ENCODE measurements around the gene TRIM2. TPM values are rescaled to one million over a fixed set of nuclear protein-coding genes. Genes with fewer than 3 reads are reported as not detected.

TRIM2 gene
- total and polyA plus RNA-seq, 2 of the 8 experiments (the other 6 are each of a cell fraction or from before 2014, with no cell fraction given), result 34.0 to 59.8 TPM

GRCh38 chr4:153160821-153161220 lies 43.4 kb upstream of the TRIM2 start:
- Histone ChIP-seq H3K18ac (ENCODE audit: extremely low read depth, low read length) (no peak overlapping the region), H3K14ac (ENCODE audit: insufficient read length) (no peak overlapping the region), H2AK5ac (ENCODE audit: low read depth, low read length) (no peak overlapping the region), H3K9ac (replicated peaks in 1 of 4; ENCODE audit: extremely low read depth in 1 of 4, low read depth in 3 of 4, low read length in 3 of 4) (no peak overlapping the region), H4K20me1 (replicated peaks in 1 of 2; ENCODE audit: control insufficient read depth in 1 of 2, insufficient read depth in 2 of 2, low read length in 2 of 2) (no peaks in the 10 kb centered on the region), H3K36me3 (ENCODE audit: control insufficient read depth in 2 of 4, insufficient read depth in 4 of 4, low read length in 3 of 4) (no peaks in the 10 kb centered on the region), H3K9me3 (ENCODE audit: insufficient read depth in 2 of 2, low read depth in 1 of 2, low read length in 1 of 2) (no peaks in the 10 kb centered on the region), H4K8ac (ENCODE audit: extremely low read depth, insufficient read depth, low read length) (no peak overlapping the region), H4K5ac (ENCODE audit: insufficient read length, low read depth, low read length) (no peak overlapping the region), H3K4me3 (ENCODE audit: extremely low read depth in 1 of 4, insufficient read depth in 2 of 4, low read depth in 3 of 4, low read length in 4 of 4) (no peak overlapping the region), H3K23ac (ENCODE audit: insufficient read length) (no peak overlapping the region), H3K23me2 (ENCODE audit: low read depth, low read length) (no peaks in the 10 kb centered on the region), H3K4ac (replicated peaks; ENCODE audit: insufficient read length, low read depth, low read length) (no peak overlapping the region), H3K79me2 (ENCODE audit: control insufficient read depth in 1 of 2, insufficient read depth in 2 of 2, low read length in 2 of 2) (no peaks in the 10 kb centered on the region), H3K56ac (replicated peaks; ENCODE audit: insufficient read length, low read depth, low read length) (no peak overlapping the region), H3K27me3 (replicated peaks in 1 of 4; ENCODE audit: control insufficient read depth in 3 of 4, extremely low read depth in 1 of 4, insufficient read depth in 3 of 4, low read length in 3 of 4) (peaks cover 0 to 8% (median 2%) of the 10 kb centered on the region in 4 experiments; a peak in 4 of 7 replicates), H2BK20ac (ENCODE audit: low read length) (no peak overlapping the region), H2BK15ac (ENCODE audit: low read length) (no peak overlapping the region), H3K4me1 (replicated peaks in 1 of 4; ENCODE audit: control insufficient read depth in 3 of 4, insufficient read depth in 4 of 4, low read length in 3 of 4) (peaks cover 3 to 6% (median 5%) of the 10 kb centered on the region in 4 experiments; a peak in 4 of 7 replicates), H3K27ac (ENCODE audit: low read depth, low read length) (no peak overlapping the region), H2BK120ac (replicated peaks; ENCODE audit: low read depth, low read length) (no peak overlapping the region), H4K91ac (replicated peaks; ENCODE audit: insufficient read length, low read length) (no peak overlapping the region), H2BK12ac (ENCODE audit: low read depth, low read length) (no peak overlapping the region), H3K4me2 (ENCODE audit: insufficient read depth in 1 of 2, low read depth in 2 of 2, low read length in 2 of 2) (no peak overlapping the region), H3K79me1 (ENCODE audit: low read depth, low read length) (no peaks in the 10 kb centered on the region), H2BK5ac (ENCODE audit: low read depth, low read length) (no peak overlapping the region), H2AFZ (ENCODE audit: low read length) (no peak overlapping the region)
- ChIA-PET CTCF (ENCODE audit: partially characterized antibody) (interaction anchor here (0.9 to 7.4 kb wide), 12 partner anchors 10 to 371 kb away, joined by 3 to 53 read pairs (median 4); partner anchors contain the start of gene TRIM2), POLR2A (ENCODE audit: partially characterized antibody) (no interaction called here)
- DNase-seq (ENCODE audit: low read depth in 1 of 2, low spot score in 2 of 2) (no peak), FAIRE-seq (no peak)
- WGBS, 2 experiments (ENCODE audit: extremely low coverage in 1 of 2, insufficient coverage in 1 of 2, insufficient read length in 1 of 2, insufficient replicate concordance in 2 of 2, low coverage in 1 of 2, low lambda C conversion rate in 2 of 2, missing lambda C conversion rate in 1 of 2), result 94% methylated on average over 4 of the region's 4 CpGs; no CpG with 5 or more reads in 1 of the 2 experiments
- TF ChIP-seq BCL11A (IDR thresholded peaks at IDR 0.05; ENCODE audit: low read depth in 2 of 2, low read length in 2 of 2) (no peak), KDM5A (IDR thresholded peaks at IDR 0.05; ENCODE audit: low read length) (no peak), ATF3 (IDR thresholded peaks at IDR 0.05; ENCODE audit: insufficient read depth, low read depth, low read length) (no peak)
